ENCODE data around the gene MEGF6. TPM values are rescaled to one million over a fixed set of nuclear protein-coding genes. Genes with fewer than 3 reads are reported as not detected.

The MEGF6 gene
- total RNA-seq, 2 donors from 2014 or later, result 22.4 to 24.9 TPM

DNA sequence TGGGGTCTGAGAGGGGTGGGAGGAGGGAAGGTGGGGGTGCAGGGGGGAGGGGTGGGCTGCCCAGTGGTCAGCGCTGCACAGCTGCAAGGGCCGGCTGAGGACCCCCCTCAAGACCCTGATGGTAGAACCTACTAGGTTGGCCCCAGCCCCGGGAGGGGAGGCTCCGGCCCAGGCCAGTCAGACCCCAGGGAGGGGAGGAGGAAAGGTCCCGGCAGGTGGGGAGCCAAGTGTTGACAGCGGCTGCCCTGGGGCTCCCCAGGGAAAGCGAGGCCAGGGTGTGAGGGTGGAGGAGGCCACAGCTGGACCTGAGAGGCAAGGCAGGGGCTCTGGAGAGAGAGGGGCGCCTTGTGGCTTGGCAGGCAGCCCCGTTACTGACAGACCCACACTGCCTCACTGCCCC lies 31.1 kb downstream of the MEGF6 start:
- Histone ChIP-seq H3K4me1 (no peaks in the 10 kb centered on the region), H3K27ac (no peak overlapping the region), H3K36me3 (replicated peaks in 1 of 2; ENCODE audit: insufficient read depth in 1 of 2, low read depth in 2 of 2) (no peaks in the 10 kb centered on the region), H3K9me3 (no peaks in the 10 kb centered on the region), H3K27me3 (no peaks in the 10 kb centered on the region), H3K4me3 (no peak overlapping the region)
- WGBS, 2 donors, result 65 to 68% methylated on average over 8 to 9 of the region's 9 CpGs
- intact Hi-C loops (cut with DNase I), result no loop called here
- TF ChIP-seq, protein P1, sequence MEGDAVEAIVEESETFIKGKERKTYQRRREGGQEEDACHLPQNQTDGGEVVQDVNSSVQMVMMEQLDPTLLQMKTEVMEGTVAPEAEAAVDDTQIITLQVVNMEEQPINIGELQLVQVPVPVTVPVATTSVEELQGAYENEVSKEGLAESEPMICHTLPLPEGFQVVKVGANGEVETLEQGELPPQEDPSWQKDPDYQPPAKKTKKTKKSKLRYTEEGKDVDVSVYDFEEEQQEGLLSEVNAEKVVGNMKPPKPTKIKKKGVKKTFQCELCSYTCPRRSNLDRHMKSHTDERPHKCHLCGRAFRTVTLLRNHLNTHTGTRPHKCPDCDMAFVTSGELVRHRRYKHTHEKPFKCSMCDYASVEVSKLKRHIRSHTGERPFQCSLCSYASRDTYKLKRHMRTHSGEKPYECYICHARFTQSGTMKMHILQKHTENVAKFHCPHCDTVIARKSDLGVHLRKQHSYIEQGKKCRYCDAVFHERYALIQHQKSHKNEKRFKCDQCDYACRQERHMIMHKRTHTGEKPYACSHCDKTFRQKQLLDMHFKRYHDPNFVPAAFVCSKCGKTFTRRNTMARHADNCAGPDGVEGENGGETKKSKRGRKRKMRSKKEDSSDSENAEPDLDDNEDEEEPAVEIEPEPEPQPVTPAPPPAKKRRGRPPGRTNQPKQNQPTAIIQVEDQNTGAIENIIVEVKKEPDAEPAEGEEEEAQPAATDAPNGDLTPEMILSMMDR (IDR thresholded peaks at IDR 0.05), result no peak
- TF ChIP-seq POLR2A (IDR thresholded peaks at IDR 0.05), result no peak
- no peak for DNase-seq
- ATAC-seq, result no peak

DNA sequence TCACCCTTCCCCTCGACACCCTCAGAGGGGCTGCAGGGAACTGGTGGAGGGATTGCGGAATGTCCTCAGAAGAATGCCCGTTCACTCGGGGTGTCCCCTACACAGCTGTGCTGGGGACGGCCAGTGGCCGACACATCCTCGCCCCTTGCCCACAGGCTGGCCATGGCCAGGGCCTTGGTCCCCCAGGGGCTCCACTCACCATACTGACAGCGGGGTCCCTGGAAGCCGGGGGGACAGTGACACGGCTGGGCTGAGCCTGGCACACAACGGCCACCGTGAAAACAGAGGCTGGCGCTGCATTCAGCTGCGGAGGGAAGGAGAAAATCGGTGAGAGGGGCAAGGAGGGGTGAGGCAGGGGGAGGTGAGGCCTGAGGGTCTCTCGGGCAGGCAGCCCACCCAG lies 31.7 kb downstream of the MEGF6 start:
- intact Hi-C loops (cut with DNase I), result no loop called here
- no peaks in the 10 kb centered on the region for H3K36me3 ChIP-seq (replicated peaks in 1 of 2; ENCODE audit: insufficient read depth in 1 of 2, low read depth in 2 of 2)
- DNase-seq, result no peak
- no peaks in the 10 kb centered on the region for H3K9me3 ChIP-seq
- H3K4me3 ChIP-seq, result no peak overlapping the region
- TF ChIP-seq, protein P1 (IDR thresholded peaks at IDR 0.05), result no peak
- no peak for TF ChIP-seq POLR2A (IDR thresholded peaks at IDR 0.05)
- no peak for ATAC-seq
- no peaks in the 10 kb centered on the region for H3K27me3 ChIP-seq
- H3K27ac ChIP-seq, result no peak overlapping the region
- no peaks in the 10 kb centered on the region for H3K4me1 ChIP-seq
- WGBS, 2 donors, result 71 to 73% methylated on average over 12 to 14 of the region's 16 CpGs

DNA sequence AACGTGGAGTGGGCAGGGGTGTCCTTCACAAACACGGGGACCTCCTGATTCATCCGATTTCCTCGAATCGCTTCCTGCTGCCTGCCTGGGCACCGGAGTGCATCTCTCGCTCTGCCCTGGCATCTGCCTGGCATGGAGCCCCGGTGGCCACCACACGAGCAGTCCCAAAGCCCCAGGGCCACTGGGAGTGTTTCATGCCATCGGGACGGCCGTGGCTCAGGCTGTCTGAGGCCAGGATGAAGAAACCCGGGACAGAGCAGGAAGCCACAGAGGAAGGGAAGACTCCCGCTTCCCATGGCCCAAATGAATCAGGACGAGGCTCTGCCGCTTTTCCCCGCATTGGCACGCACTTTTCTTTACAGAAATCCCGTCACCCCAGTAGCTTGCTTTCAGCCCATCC lies 32.4 kb downstream of the MEGF6 start:
- no peaks in the 10 kb centered on the region for H3K36me3 ChIP-seq (replicated peaks in 1 of 2; ENCODE audit: insufficient read depth in 1 of 2, low read depth in 2 of 2)
- no peak for TF ChIP-seq POLR2A (IDR thresholded peaks at IDR 0.05)
- TF ChIP-seq, protein P1 (IDR thresholded peaks at IDR 0.05), result no peak
- no peak overlapping the region for H3K27ac ChIP-seq
- WGBS, 2 donors, result 67 to 70% methylated on average over 10 to 19 of the region's 19 CpGs
- ATAC-seq (no peak), DNase-seq (no peak)
- intact Hi-C loops (cut with DNase I), result no loop called here
- H3K4me3 ChIP-seq, result no peak overlapping the region
- H3K27me3 ChIP-seq, result no peaks in the 10 kb centered on the region
- no peaks in the 10 kb centered on the region for H3K4me1 ChIP-seq
- no peaks in the 10 kb centered on the region for H3K9me3 ChIP-seq

DNA sequence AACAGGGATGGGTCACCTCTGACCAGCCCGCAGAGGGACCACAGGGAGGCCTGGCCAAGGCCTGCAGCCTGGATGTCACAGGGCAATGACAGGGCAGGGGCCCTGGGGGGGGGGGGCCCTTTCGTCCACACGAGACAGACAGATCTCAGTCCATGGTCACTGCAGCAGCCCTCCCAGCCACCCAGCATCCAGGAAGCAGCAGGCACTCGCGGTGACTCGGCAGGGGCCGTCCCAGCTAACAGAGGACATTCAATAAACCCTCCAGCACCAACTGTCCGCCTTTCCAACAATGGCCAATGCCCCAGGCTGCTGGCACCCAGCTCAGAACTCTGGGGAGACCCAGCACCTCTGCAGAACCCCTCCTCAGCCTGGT lies 32.9 kb downstream of the MEGF6 start:
- TF ChIP-seq, protein P1 (IDR thresholded peaks at IDR 0.05), result no peak
- no peak for TF ChIP-seq POLR2A (IDR thresholded peaks at IDR 0.05)
- Histone ChIP-seq H3K4me3 (no peak overlapping the region), H3K4me1 (no peaks in the 10 kb centered on the region), H3K9me3 (no peaks in the 10 kb centered on the region), H3K27me3 (no peaks in the 10 kb centered on the region), H3K27ac (no peak overlapping the region), H3K36me3 (replicated peaks in 1 of 2; ENCODE audit: insufficient read depth in 1 of 2, low read depth in 2 of 2) (no peaks in the 10 kb centered on the region)
- WGBS, 2 donors, result 58 to 70% methylated on average over 2 to 6 of the region's 8 CpGs
- ATAC-seq (no peak), DNase-seq (no peak)
- intact Hi-C loops (cut with DNase I), result no loop called here

DNA sequence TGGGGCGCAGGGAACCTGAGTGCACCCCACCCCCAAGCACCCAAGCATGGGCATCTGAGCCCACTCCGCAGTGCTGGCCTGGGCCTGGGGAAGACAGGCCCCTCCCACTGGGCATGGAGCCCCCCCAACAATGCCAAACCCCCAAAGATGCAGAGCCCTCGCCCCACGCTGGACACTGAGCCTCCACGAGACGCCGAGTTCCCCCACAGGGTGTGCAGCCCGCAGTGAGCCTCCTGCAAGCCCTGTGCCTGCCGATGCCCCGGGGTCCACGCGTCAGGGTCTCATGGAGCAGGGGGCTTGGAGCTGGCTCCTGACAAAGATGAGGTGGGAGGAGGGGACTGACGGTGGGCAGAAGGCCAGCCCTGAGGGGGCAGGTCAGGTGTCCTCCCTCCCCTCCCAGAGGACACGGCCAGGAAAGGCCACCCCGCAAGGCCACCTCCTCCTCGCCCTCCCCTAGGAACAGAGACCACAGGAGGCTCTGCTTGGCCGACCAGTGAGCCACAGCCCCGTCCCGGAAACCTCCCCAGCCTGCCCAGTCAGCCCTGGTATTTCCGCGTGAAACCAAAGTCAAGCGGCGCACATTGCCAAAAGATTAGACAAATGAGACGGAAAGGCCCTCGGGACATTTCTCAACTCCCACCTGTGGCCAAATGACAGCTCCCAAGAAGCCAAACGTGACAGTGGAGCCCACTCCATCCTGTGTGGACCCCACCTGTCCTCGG lies 33.4 kb downstream of the MEGF6 start:
- no peak overlapping the region for H3K4me3 ChIP-seq
- H3K36me3 ChIP-seq (replicated peaks in 1 of 2; ENCODE audit: insufficient read depth in 1 of 2, low read depth in 2 of 2), result no peaks in the 10 kb centered on the region
- WGBS, 2 donors, result 64 to 70% methylated on average over 13 to 27 of the region's 27 CpGs
- H3K4me1 ChIP-seq, result no peaks in the 10 kb centered on the region
- DNase-seq (no peak), ATAC-seq (no peak)
- H3K27ac ChIP-seq, result no peak overlapping the region
- intact Hi-C loops (cut with DNase I), result no loop called here
- no peaks in the 10 kb centered on the region for H3K9me3 ChIP-seq
- TF ChIP-seq POLR2A (IDR thresholded peaks at IDR 0.05), result no peak
- TF ChIP-seq, protein P1 (IDR thresholded peaks at IDR 0.05), result no peak
- H3K27me3 ChIP-seq, result no peaks in the 10 kb centered on the region

All from body of pancreas (tissue), 4 donors.